Mesenchymal stem cell (in vitro differentiated cells and primary cell): ENCODE measurements around the gene ABHD2.

Experiments used
- DNase-seq: peaks from one replicate; pipeline ENCODE4 v3.0.0-alpha.2; 2013
- H2AFZ ChIP-seq: one replicate; pipeline ENCODE4 v1.6.1; 2013; ENCODE audit warnings: low read depth, mild to moderate bottlenecking, control low read depth, inconsistent platforms, low read length, moderate library complexity
- H2AK5ac ChIP-seq: 2 replicates; pipeline ENCODE4 v1.6.1; 2013; ENCODE audit warnings: low read length, moderate library complexity, mild to moderate bottlenecking, inconsistent platforms; ENCODE audit not compliant: severe bottlenecking
- H2BK120ac ChIP-seq: one replicate; pipeline ENCODE4 v1.6.1; 2013; ENCODE audit warnings: low read depth, mild to moderate bottlenecking, inconsistent platforms, low read length, moderate library complexity
- H2BK12ac ChIP-seq, 2 experiments: one replicate each; pipeline ENCODE4 v1.6.1; 2013; ENCODE audit warnings: inconsistent platforms in 2 of 2, low read length in 2 of 2, mild to moderate bottlenecking in 2 of 2, moderate library complexity in 2 of 2, control low read depth in 1 of 2
- H2BK15ac ChIP-seq: one replicate; pipeline ENCODE4 v1.6.1; 2013; ENCODE audit warnings: mild to moderate bottlenecking, low read depth, inconsistent platforms; ENCODE audit not compliant: poor library complexity, severe bottlenecking
- H2BK5ac ChIP-seq: 2 replicates; pipeline ENCODE4 v1.6.1; 2013; ENCODE audit warnings: low read depth, mild to moderate bottlenecking, low read length, control low read depth, inconsistent platforms; ENCODE audit not compliant: poor library complexity, severe bottlenecking
- H3K14ac ChIP-seq, 2 experiments: one replicate each; pipeline ENCODE4 v1.6.1; 2013; ENCODE audit warnings: inconsistent platforms in 2 of 2, low read length in 2 of 2, control low read depth in 1 of 2, mild to moderate bottlenecking in 1 of 2, moderate library complexity in 1 of 2
- H3K18ac ChIP-seq, 2 experiments: one replicate each; pipeline ENCODE4 v1.6.1; 2013; ENCODE audit warnings: inconsistent platforms in 2 of 2, low read length in 2 of 2, control low read depth in 1 of 2, low read depth in 1 of 2, mild to moderate bottlenecking in 1 of 2
- H3K23ac ChIP-seq, 2 experiments: one replicate each; pipeline ENCODE4 v1.6.1; 2013; ENCODE audit warnings: inconsistent platforms in 2 of 2, low read length in 2 of 2, mild to moderate bottlenecking in 2 of 2, moderate library complexity in 2 of 2, control low read depth in 1 of 2
- H3K27ac ChIP-seq: 2 replicates; pipeline ENCODE4 v1.5.1; 2013; ENCODE audit warnings: mild to moderate bottlenecking, moderate library complexity, low read length, control low read depth, inconsistent platforms; ENCODE audit not compliant: poor library complexity, severe bottlenecking
- H3K27me3 ChIP-seq, 2 experiments: 2 replicates each; pipeline versions ENCODE4 v1.6.1 to v1.7.0; 2013; ENCODE audit warnings: low read length in 2 of 2, mild to moderate bottlenecking in 2 of 2, moderate library complexity in 2 of 2, control low read depth in 1 of 2, inconsistent platforms in 1 of 2; ENCODE audit not compliant: control insufficient read depth in 1 of 2, insufficient read depth in 1 of 2
- H3K36me3 ChIP-seq, 2 experiments: 2 replicates each; pipeline versions ENCODE4 v1.6.1 to v1.7.0; 2013; ENCODE audit warnings: low read length in 2 of 2, control low read depth in 1 of 2, inconsistent platforms in 1 of 2, low read depth in 1 of 2, mild to moderate bottlenecking in 1 of 2; ENCODE audit not compliant: insufficient read depth in 2 of 2, control insufficient read depth in 1 of 2
- H3K4ac ChIP-seq, 2 experiments: one replicate each; pipeline ENCODE4 v1.6.1; 2013; ENCODE audit warnings: inconsistent platforms in 2 of 2, low read length in 2 of 2, mild to moderate bottlenecking in 2 of 2, moderate library complexity in 2 of 2, control low read depth in 1 of 2, low read depth in 1 of 2
- H3K4me1 ChIP-seq: 2 replicates; pipeline ENCODE4 v1.6.1; 2013; ENCODE audit warnings: low read depth, low read length, control low read depth; ENCODE audit not compliant: control insufficient read depth, insufficient read depth
- H3K4me2 ChIP-seq: 2 replicates; pipeline ENCODE4 v1.6.1; 2013; ENCODE audit warnings: low read length, mild to moderate bottlenecking, inconsistent platforms; ENCODE audit not compliant: poor library complexity, severe bottlenecking
- H3K4me3 ChIP-seq, 2 experiments: 2 replicates each; pipeline versions ENCODE4 v1.5.1 to v1.7.0; 2013; ENCODE audit warnings: low read length in 2 of 2, mild to moderate bottlenecking in 2 of 2, control low read depth in 1 of 2, low read depth in 1 of 2; ENCODE audit not compliant: insufficient read depth in 1 of 2
- H3K79me1 ChIP-seq: replicated peaks from 2 replicates; pipeline ENCODE4 v1.6.1; 2013; ENCODE audit warnings: mild to moderate bottlenecking, control low read depth, low read length, inconsistent platforms; ENCODE audit not compliant: poor library complexity, severe bottlenecking
- H3K9ac ChIP-seq: 2 replicates; pipeline ENCODE4 v1.7.0; 2013; ENCODE audit warnings: mild to moderate bottlenecking, low read length, moderate library complexity
- H3K9me3 ChIP-seq: 2 replicates; pipeline ENCODE4 v1.7.0; 2013; ENCODE audit warnings: mild to moderate bottlenecking, low read length; ENCODE audit not compliant: control insufficient read depth
- H4K8ac ChIP-seq: one replicate; pipeline ENCODE4 v1.6.1; 2013; ENCODE audit warnings: inconsistent platforms, mild to moderate bottlenecking, low read length, moderate library complexity
- H4K91ac ChIP-seq: one replicate; pipeline ENCODE4 v1.6.1; 2013; ENCODE audit warnings: mild to moderate bottlenecking, low read length, inconsistent platforms
- WGBS: methylation state at CpG from one replicate; pipeline ENCODE4 v1.1.7; 2013; ENCODE audit warnings: mixed read lengths; 5-methylcytosine and 5-hydroxymethylcytosine counted together

The ABHD2 gene

GRCh38 chr15:89066280-89066679, 22.0 kb upstream of the ABHD2 start:
- no peak overlapping the region for H3K18ac ChIP-seq
- no peak overlapping the region for H2BK12ac ChIP-seq
- H3K9ac ChIP-seq: no peak overlapping the region
- peak overlapping the region in 1 of 2 experiments; percentile 14 for H3K14ac ChIP-seq
- no peak overlapping the region for H3K4ac ChIP-seq
- no peak overlapping the region for H2BK15ac ChIP-seq
- H3K23ac ChIP-seq: no peak overlapping the region
- H3K4me1 ChIP-seq: no peaks in the 10 kb centered on the region
- H3K9me3 ChIP-seq: peaks cover 30% of the 10 kb centered on the region
- H2AFZ ChIP-seq: no peak overlapping the region
- H3K4me2 ChIP-seq: no peak overlapping the region
- H2BK5ac ChIP-seq: no peak overlapping the region
- no peak overlapping the region for H4K91ac ChIP-seq
- WGBS: 100% methylated on average over 1 of the region's 1 CpG
- H3K27ac ChIP-seq: no peak overlapping the region
- H4K8ac ChIP-seq: no peak overlapping the region
- H3K36me3 ChIP-seq: no peaks in the 10 kb centered on the region
- peak overlapping the region in 1 of 2 experiments; percentile 21 for H3K4me3 ChIP-seq
- no peak overlapping the region for H2AK5ac ChIP-seq
- no peak for DNase-seq
- no peak overlapping the region for H2BK120ac ChIP-seq
- no peaks in the 10 kb centered on the region for H3K27me3 ChIP-seq
- no peaks in the 10 kb centered on the region for H3K79me1 ChIP-seq

- Histone ChIP-seq H3K27me3 (no peaks in the 10 kb centered on the region), H4K91ac (no peak overlapping the region), H3K23ac (no peak overlapping the region), H2BK15ac (no peak overlapping the region), H3K4ac (no peak overlapping the region), H3K4me1 (no peaks in the 10 kb centered on the region), H4K8ac (no peak overlapping the region), H3K27ac (no peak overlapping the region), H2BK5ac (no peak overlapping the region), H2BK120ac (no peak overlapping the region), H3K79me1 (no peaks in the 10 kb centered on the region), H3K36me3 (no peaks in the 10 kb centered on the region), H3K14ac (no peak overlapping the region), H2BK12ac (no peak overlapping the region), H3K9ac (peak overlapping the region; percentile 64), H2AK5ac (no peak overlapping the region), H2AFZ (no peak overlapping the region), H3K4me3 (peak overlapping the region in 1 of 2 experiments; percentile 4), H3K18ac (no peak overlapping the region), H3K9me3 (peaks cover 30% of the 10 kb centered on the region), H3K4me2 (no peak overlapping the region)
- DNase-seq: no peak
- 54% methylated on average over 1 of the region's 1 CpG for WGBS
These were observed 20.5 kb upstream of the ABHD2 start for GRCh38 chr15:89067751-89068150.

- Histone ChIP-seq H4K91ac (no peak overlapping the region), H3K9ac (peak overlapping the region; percentile 64), H2BK15ac (no peak overlapping the region), H3K14ac (no peak overlapping the region), H3K18ac (no peak overlapping the region), H2BK12ac (no peak overlapping the region), H3K27ac (no peak overlapping the region), H3K9me3 (peaks cover 30% of the 10 kb centered on the region), H3K4me2 (no peak overlapping the region), H3K23ac (no peak overlapping the region), H3K4me3 (no peak overlapping the region), H3K4ac (no peak overlapping the region), H4K8ac (no peak overlapping the region), H2AFZ (no peak overlapping the region), H3K36me3 (no peaks in the 10 kb centered on the region), H2BK5ac (no peak overlapping the region), H2BK120ac (no peak overlapping the region), H3K27me3 (no peaks in the 10 kb centered on the region), H2AK5ac (peak overlapping the region; percentile 21), H3K79me1 (no peaks in the 10 kb centered on the region), H3K4me1 (no peaks in the 10 kb centered on the region)
- WGBS: 75% methylated on average over 5 of the region's 5 CpGs
- no peak for DNase-seq
These were observed 19.9 kb upstream of the ABHD2 start for GRCh38 chr15:89068325-89068784.

- Histone ChIP-seq H3K79me1 (no peaks in the 10 kb centered on the region), H2BK15ac (no peak overlapping the region), H3K18ac (no peak overlapping the region), H3K9me3 (peaks cover 23% of the 10 kb centered on the region), H2AK5ac (no peak overlapping the region), H4K8ac (no peak overlapping the region), H3K4me3 (no peak overlapping the region), H3K4ac (no peak overlapping the region), H2BK120ac (no peak overlapping the region), H3K36me3 (no peaks in the 10 kb centered on the region), H2BK5ac (no peak overlapping the region), H3K23ac (no peak overlapping the region), H3K27ac (no peak overlapping the region), H2AFZ (no peak overlapping the region), H3K27me3 (no peaks in the 10 kb centered on the region), H4K91ac (no peak overlapping the region), H3K14ac (no peak overlapping the region), H3K9ac (no peak overlapping the region), H2BK12ac (no peak overlapping the region), H3K4me1 (no peaks in the 10 kb centered on the region), H3K4me2 (no peak overlapping the region)
- WGBS: 93% methylated on average over 7 of the region's 7 CpGs
- DNase-seq: no peak
These were observed 17.8 kb upstream of the ABHD2 start for GRCh38 chr15:89070197-89071124.
